Measurements from ENCODE around the gene CD3D.

GRCh38 chr11:118328745-118329144 lies 13.8 kb downstream of the CD3D start:
- no peak for TF ChIP-seq ZNF263 (CRISPR knock-in tag; IDR thresholded peaks at IDR 0.05; ENCODE audit: low read depth)
- TF ChIP-seq, protein P1, sequence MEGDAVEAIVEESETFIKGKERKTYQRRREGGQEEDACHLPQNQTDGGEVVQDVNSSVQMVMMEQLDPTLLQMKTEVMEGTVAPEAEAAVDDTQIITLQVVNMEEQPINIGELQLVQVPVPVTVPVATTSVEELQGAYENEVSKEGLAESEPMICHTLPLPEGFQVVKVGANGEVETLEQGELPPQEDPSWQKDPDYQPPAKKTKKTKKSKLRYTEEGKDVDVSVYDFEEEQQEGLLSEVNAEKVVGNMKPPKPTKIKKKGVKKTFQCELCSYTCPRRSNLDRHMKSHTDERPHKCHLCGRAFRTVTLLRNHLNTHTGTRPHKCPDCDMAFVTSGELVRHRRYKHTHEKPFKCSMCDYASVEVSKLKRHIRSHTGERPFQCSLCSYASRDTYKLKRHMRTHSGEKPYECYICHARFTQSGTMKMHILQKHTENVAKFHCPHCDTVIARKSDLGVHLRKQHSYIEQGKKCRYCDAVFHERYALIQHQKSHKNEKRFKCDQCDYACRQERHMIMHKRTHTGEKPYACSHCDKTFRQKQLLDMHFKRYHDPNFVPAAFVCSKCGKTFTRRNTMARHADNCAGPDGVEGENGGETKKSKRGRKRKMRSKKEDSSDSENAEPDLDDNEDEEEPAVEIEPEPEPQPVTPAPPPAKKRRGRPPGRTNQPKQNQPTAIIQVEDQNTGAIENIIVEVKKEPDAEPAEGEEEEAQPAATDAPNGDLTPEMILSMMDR (IDR thresholded peaks at IDR 0.05) = no peak
- TF ChIP-seq, protein P2, sequence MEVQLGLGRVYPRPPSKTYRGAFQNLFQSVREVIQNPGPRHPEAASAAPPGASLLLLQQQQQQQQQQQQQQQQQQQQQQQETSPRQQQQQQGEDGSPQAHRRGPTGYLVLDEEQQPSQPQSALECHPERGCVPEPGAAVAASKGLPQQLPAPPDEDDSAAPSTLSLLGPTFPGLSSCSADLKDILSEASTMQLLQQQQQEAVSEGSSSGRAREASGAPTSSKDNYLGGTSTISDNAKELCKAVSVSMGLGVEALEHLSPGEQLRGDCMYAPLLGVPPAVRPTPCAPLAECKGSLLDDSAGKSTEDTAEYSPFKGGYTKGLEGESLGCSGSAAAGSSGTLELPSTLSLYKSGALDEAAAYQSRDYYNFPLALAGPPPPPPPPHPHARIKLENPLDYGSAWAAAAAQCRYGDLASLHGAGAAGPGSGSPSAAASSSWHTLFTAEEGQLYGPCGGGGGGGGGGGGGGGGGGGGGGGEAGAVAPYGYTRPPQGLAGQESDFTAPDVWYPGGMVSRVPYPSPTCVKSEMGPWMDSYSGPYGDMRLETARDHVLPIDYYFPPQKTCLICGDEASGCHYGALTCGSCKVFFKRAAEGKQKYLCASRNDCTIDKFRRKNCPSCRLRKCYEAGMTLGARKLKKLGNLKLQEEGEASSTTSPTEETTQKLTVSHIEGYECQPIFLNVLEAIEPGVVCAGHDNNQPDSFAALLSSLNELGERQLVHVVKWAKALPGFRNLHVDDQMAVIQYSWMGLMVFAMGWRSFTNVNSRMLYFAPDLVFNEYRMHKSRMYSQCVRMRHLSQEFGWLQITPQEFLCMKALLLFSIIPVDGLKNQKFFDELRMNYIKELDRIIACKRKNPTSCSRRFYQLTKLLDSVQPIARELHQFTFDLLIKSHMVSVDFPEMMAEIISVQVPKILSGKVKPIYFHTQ (CRISPR knock-in tag; IDR thresholded peaks at IDR 0.05) = no peak
- TF ChIP-seq ZBTB21 (CRISPR knock-in tag; IDR thresholded peaks at IDR 0.05; ENCODE audit: borderline replicate concordance) = no peak
- no peak for TF ChIP-seq E2F1 (CRISPR knock-in tag; IDR thresholded peaks at IDR 0.05)
- TF ChIP-seq, protein P3, sequence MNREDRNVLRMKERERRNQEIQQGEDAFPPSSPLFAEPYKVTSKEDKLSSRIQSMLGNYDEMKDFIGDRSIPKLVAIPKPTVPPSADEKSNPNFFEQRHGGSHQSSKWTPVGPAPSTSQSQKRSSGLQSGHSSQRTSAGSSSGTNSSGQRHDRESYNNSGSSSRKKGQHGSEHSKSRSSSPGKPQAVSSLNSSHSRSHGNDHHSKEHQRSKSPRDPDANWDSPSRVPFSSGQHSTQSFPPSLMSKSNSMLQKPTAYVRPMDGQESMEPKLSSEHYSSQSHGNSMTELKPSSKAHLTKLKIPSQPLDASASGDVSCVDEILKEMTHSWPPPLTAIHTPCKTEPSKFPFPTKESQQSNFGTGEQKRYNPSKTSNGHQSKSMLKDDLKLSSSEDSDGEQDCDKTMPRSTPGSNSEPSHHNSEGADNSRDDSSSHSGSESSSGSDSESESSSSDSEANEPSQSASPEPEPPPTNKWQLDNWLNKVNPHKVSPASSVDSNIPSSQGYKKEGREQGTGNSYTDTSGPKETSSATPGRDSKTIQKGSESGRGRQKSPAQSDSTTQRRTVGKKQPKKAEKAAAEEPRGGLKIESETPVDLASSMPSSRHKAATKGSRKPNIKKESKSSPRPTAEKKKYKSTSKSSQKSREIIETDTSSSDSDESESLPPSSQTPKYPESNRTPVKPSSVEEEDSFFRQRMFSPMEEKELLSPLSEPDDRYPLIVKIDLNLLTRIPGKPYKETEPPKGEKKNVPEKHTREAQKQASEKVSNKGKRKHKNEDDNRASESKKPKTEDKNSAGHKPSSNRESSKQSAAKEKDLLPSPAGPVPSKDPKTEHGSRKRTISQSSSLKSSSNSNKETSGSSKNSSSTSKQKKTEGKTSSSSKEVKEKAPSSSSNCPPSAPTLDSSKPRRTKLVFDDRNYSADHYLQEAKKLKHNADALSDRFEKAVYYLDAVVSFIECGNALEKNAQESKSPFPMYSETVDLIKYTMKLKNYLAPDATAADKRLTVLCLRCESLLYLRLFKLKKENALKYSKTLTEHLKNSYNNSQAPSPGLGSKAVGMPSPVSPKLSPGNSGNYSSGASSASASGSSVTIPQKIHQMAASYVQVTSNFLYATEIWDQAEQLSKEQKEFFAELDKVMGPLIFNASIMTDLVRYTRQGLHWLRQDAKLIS (CRISPR knock-in tag; IDR thresholded peaks at IDR 0.05; ENCODE audit: borderline replicate concordance) = no peak
- TF ChIP-seq CREM (CRISPR knock-in tag; IDR thresholded peaks at IDR 0.05) = no peak
